Activated T-helper 2 cell treated with anti-CD3 and anti-CD28 coated beads, Interferon-gamma antibody, Interleukin-2, Interleukin-4, amounts not matched to agents 10 μg/mL and 5 μg/mL and 100 μg/mL, durations not matched to agents 14 hours and 24 hours and 36 hours (primary cell): Measurements from ENCODE around the gene PCCA. TPM values are rescaled to one million over a fixed set of nuclear protein-coding genes. Genes with fewer than 3 reads are reported as not detected.

ENCODE experiments used
- DNase-seq: peaks from one replicate; pipeline ENCODE4 v3.0.0; 2021; ENCODE audit warnings: low spot score
- H3K27ac Mint-ChIP-seq: one replicate; pipeline ENCODE4 v1.8.0; 2021; ENCODE audit warnings: mixed read lengths
- H3K27me3 Mint-ChIP-seq: one replicate; pipeline ENCODE4 v1.8.0; 2021; ENCODE audit warnings: low read depth, mixed read lengths
- H3K36me3 Mint-ChIP-seq: one replicate; pipeline ENCODE4 v1.8.0; 2021; ENCODE audit warnings: low read depth, mixed read lengths
- H3K4me1 Mint-ChIP-seq: one replicate; pipeline ENCODE4 v1.8.0; 2021; ENCODE audit warnings: low read depth, mixed read lengths
- H3K4me3 Mint-ChIP-seq: one replicate; pipeline ENCODE4 v1.8.0; 2021; ENCODE audit warnings: low read depth, mild to moderate bottlenecking, moderate library complexity, mixed read lengths
- H3K9me3 Mint-ChIP-seq: one replicate; pipeline ENCODE4 v1.8.0; 2021; ENCODE audit warnings: mixed read lengths
- intact Hi-C: fragments of 100-400 bp; cut with micrococcal nuclease; formaldehyde crosslinking; loops from one replicate; pipeline ENCODE4 v1.15.1; 2023
- total RNA-seq: library from RNA; stranded (reverse); gene quantifications from 2 replicates; pipeline ENCODE4 v1.2.3, GENCODE V29; 2022

Gene PCCA
- total RNA-seq, 1 donor from 2014 or later: 6.7 TPM

DNA sequence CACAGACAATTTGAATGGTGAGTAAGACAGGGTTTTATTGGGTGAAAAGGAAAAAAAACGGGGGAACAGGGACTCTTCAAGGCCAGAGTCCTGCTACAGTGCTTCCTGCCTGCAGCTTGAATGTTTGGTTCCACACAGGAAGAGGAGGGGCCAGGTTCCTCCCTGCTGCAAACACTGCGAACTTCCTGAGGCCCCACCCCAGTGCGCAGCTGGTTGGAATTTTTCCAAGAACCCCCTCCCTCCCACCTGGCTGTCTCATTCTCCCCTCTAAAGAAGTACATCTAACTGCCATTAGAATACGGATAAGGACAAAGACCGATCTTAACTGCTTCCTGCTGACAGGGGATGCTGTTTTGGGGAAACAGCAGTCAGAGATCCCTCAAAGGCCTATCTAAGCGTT lies 314.8 kb downstream of the PCCA start:
- intact Hi-C loops: no loop called here
- Mint-ChIP-seq H3K9me3 (peaks cover 48% of the 10 kb centered on the region), H3K4me3 (no peak overlapping the region), H3K4me1 (no peaks in the 10 kb centered on the region), H3K36me3 (peaks cover 34% of the 10 kb centered on the region), H3K27me3 (no peaks in the 10 kb centered on the region), H3K27ac (no peak overlapping the region)
- DNase-seq: no peak

DNA sequence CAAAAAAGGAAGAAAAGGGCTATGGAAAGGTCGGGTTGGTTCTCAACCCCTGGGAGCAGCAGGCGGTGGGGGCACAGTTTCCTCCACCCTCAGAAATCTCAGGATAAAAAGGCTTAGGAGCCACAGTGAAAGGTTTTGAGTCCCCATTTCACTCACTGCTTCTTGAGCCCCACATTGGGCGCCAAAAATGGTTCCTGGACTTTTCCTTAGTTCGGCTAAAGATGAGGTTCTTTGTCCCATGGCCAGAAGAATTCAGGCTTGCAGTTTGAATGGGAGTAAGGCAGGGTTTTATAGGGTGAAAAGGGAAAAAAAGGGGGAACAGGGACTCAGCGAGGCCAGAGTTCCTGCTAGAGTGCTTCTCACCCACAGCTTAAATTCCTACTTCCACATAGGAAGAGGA lies 320.2 kb downstream of the PCCA start:
- H3K27me3 Mint-ChIP-seq: no peaks in the 10 kb centered on the region
- intact Hi-C loops: no loop called here
- no peak overlapping the region for H3K4me3 Mint-ChIP-seq
- peaks cover 21% of the 10 kb centered on the region for H3K36me3 Mint-ChIP-seq
- H3K9me3 Mint-ChIP-seq: peaks cover 52% of the 10 kb centered on the region
- no peaks in the 10 kb centered on the region for H3K4me1 Mint-ChIP-seq
- no peak for DNase-seq
- H3K27ac Mint-ChIP-seq: no peak overlapping the region

DNA sequence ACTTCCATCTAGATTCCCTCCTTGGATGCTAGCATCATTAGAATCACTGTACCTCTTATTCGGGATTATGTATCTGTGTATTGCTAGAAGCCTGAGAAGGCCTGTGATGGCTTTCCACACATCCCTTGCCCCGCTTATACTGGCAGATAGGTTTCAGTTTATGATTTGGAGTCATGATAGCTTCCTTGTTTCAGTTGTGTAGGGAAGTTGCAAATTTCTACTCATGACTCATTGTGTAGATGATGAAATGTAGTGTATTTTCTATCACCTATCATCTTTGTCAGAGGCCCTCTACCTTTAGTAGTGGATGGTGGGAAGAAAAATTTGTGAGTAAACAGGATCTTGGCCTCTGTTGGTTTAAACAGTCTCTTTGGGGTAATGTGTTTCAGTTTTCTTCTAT lies 334.5 kb downstream of the PCCA start:
- no peak for DNase-seq
- Mint-ChIP-seq H3K4me3 (no peak overlapping the region), H3K4me1 (peaks cover 8% of the 10 kb centered on the region), H3K27ac (peak overlapping the region; percentile 58), H3K27me3 (no peaks in the 10 kb centered on the region), H3K9me3 (no peaks in the 10 kb centered on the region), H3K36me3 (peaks cover 10% of the 10 kb centered on the region)
- intact Hi-C loops: no loop called here

DNA sequence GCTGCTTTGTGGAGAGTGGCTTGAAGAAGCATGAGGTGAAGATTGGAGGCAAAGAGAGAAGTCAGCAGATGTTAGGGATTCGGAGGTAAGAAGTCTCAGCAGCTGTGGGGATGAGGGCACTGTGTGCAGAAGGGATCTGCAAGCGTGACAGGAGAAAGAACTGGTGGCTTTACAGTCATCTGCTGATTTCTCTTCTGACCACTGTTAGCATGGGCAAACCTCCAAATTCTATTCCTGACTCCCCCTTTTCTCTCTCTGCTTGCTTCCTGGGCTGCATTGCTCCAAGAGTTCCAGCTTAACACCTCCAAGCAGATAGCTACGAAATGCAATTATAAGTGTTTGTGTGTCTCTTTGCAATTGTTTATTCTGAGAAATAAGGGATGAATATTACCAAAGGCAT lies 340.1 kb downstream of the PCCA start:
- peaks cover 10% of the 10 kb centered on the region for H3K9me3 Mint-ChIP-seq
- intact Hi-C loops: no loop called here
- no peak overlapping the region for H3K4me3 Mint-ChIP-seq
- DNase-seq: no peak
- no peaks in the 10 kb centered on the region for H3K27me3 Mint-ChIP-seq
- H3K4me1 Mint-ChIP-seq: peaks cover 23% of the 10 kb centered on the region
- peaks cover 13% of the 10 kb centered on the region for H3K36me3 Mint-ChIP-seq
- H3K27ac Mint-ChIP-seq: no peak overlapping the region

DNA sequence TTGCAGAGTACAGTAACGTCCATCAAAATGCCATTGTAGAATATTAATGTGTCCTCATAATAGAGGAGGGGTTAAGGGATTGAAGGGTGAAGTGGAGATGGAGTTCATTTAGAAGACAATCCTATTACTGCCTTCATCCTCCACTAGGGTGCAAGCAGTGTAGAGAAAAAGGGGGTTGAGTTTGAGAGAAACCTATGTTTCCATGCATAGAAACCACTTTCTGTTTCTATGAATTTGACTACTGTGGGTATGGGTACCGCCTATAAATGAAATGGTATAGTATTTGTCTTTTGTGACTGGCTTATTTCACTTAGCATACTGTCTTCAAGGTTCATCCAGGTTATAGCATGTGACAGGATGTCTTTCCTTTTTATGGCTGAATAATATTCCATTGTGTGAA lies 343.7 kb downstream of the PCCA start:
- peaks cover 11% of the 10 kb centered on the region for H3K36me3 Mint-ChIP-seq
- H3K4me1 Mint-ChIP-seq: peaks cover 36% of the 10 kb centered on the region
- H3K27me3 Mint-ChIP-seq: no peaks in the 10 kb centered on the region
- H3K4me3 Mint-ChIP-seq: no peak overlapping the region
- intact Hi-C loops: loop anchor here (5.0 kb wide), 2 partner anchors 65 to 775 kb away; no protein-coding TSS in a partner anchor
- no peak overlapping the region for H3K27ac Mint-ChIP-seq
- peaks cover 10% of the 10 kb centered on the region for H3K9me3 Mint-ChIP-seq
- no peak for DNase-seq

DNA sequence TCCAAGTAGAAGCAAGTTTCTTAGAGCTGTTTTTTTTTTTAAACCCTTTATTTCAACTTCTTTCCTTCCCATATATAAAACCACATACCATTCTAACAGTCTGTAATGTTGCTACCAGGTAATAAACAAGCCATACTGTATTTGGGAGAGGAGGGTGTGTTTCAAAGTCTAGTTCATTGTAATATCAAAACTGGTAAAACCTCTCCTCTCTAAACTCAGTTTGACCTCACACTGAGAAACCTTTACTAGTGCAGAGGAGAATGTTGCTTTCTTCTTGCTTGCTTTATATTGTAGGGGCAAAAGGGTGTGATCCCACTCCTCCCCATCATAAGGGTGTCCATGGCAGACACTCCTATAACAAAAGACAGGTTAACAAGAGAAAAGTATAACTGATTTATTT lies 344.6 kb downstream of the PCCA start:
- Mint-ChIP-seq H3K27ac (peak overlapping the region; percentile 30), H3K4me3 (no peak overlapping the region), H3K4me1 (peaks cover 36% of the 10 kb centered on the region), H3K9me3 (peaks cover 10% of the 10 kb centered on the region), H3K36me3 (peaks cover 11% of the 10 kb centered on the region), H3K27me3 (no peaks in the 10 kb centered on the region)
- no peak for DNase-seq
- intact Hi-C loops: loop anchor here (5.0 kb wide), 2 partner anchors 66 to 776 kb away; no protein-coding TSS in a partner anchor

DNA sequence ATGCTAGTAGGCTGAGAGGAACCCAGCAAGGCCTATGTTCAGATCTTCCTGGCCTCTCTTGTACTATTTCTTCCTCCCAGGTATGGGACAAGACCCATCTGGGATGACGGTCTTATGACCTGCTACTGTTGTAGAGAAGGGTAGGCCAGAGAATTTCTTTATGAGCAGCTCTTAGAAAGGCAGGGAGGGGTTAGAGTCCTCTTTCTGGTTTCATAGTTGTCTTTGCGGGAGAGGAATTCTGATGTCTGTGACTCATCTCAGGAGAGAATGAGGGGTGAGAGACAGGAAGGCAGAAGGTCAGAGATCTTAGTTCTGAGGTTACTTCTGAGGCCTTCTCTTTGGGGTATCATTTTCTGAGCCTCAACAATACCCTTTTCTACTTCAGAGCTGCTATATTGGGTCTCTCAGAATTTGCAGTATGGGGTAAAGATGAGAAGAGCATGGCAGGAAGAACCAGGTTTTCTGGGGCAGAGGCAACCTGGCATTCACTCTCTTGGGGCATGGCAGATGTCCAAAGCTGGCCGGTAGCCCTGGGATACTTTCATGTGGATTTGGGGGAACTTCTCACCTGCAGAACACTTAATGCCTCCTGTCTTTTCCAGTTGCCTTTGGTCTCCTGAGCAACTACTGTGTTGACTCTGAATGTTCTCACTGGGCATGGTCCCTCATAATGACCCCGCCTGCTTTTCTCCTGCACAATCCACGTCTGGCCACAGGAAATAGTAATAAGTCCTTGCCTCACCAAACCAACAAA lies 345.3 kb downstream of the PCCA start:
- Mint-ChIP-seq H3K27me3 (no peaks in the 10 kb centered on the region), H3K36me3 (peaks cover 11% of the 10 kb centered on the region), H3K9me3 (peaks cover 10% of the 10 kb centered on the region), H3K4me3 (no peak overlapping the region), H3K27ac (peak overlapping the region; percentile 35), H3K4me1 (peaks cover 36% of the 10 kb centered on the region)
- intact Hi-C loops: loop anchor here (1.0 to 5.0 kb wide), 4 partner anchors 40 to 777 kb away; no protein-coding TSS in a partner anchor
- DNase-seq: no peak

DNA sequence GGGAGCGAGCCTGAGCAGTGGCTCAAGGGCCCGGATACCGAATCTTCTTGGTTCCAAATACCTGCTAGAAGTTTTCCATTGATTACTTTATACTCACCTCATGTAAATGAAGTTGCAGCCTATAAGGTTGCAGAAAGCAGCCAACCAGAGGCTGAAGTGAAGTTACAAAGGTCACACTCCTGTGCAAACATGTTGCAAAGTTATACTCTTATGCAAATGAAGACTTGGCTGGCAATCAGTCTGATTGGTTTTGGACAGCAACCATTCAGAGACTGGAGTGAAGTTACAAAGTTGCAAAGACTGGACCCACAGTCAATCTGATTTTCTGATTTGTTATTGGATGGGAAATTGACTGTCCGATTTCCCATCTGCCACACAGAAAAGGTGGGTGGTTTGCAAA lies 347.2 kb downstream of the PCCA start:
- no peak overlapping the region for H3K27ac Mint-ChIP-seq
- DNase-seq: no peak
- intact Hi-C loops: no loop called here
- peaks cover 10% of the 10 kb centered on the region for H3K9me3 Mint-ChIP-seq
- no peak overlapping the region for H3K4me3 Mint-ChIP-seq
- no peaks in the 10 kb centered on the region for H3K27me3 Mint-ChIP-seq
- H3K4me1 Mint-ChIP-seq: peaks cover 31% of the 10 kb centered on the region
- H3K36me3 Mint-ChIP-seq: peaks cover 11% of the 10 kb centered on the region

DNA sequence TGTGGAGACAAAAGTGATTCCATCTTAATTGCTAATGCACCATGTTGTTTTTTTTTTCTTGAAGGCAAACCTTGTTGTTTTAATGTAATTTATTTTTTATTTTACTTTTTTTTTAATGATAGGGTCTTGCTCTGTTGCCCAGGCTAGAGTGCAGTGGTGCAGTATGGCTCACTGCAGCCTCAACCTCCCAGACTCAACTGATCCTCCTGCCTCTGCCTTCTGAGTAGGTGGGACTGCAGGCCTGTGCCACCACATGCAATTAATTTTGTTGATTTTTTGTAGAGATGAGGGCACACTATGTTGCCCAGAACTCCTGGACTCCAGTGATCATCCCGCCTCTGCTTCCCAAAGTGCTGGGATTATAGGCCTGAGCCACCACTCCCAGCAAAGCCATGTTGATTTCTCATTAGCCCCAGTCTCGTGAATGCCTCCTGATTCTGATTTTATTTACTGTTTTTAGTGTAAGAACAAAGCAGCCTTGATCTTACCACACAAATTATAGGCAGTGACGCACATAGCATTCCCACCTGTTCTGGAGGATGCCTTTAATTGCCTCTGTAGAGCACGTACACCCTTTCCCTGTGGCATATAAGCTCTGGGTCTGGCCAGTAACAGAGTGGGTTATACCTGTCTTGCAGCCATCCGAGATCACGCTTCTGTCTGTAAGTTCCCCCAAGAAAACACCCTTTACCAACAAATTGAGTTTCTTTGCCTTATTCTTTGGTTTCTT lies 349.3 kb downstream of the PCCA start:
- Mint-ChIP-seq H3K4me3 (no peak overlapping the region), H3K36me3 (peaks cover 2% of the 10 kb centered on the region), H3K27ac (no peak overlapping the region), H3K27me3 (no peaks in the 10 kb centered on the region), H3K4me1 (peaks cover 26% of the 10 kb centered on the region), H3K9me3 (no peaks in the 10 kb centered on the region)
- intact Hi-C loops: no loop called here
- DNase-seq: no peak

DNA sequence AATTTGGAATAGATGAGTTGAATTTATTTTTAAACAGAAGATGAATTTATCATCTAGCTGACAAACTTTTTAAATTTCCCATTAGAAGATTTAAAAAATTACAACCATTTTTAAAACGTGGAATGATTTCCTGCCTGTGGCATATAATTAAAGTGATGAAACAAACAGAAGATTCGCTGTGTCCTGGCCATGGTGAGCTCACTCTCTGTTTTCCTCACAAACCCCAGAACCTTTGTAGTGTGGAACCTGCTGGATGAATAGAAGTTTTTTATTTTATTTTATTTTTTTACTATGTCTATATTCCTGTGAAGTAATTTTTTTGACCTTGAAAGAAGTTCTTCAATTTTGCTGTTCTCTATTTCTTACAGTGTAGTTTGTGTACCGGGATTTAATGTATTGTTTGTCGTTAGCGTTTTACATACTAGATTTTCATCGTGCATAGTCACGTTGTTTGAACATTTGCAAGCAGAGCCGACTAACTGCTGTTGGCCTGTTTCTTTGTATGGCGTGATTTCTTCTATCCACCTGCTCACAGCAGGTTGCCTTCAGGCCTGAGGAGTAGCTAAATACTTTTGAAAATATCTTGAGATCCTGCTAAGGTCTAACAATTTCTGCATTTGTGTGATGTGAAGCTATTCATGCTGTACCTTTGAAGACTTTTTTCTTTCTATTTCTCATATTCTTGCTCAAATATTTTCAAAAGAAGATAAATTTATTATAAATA lies 350.5 kb downstream of the PCCA start:
- no peak for DNase-seq
- Mint-ChIP-seq H3K4me1 (peaks cover 16% of the 10 kb centered on the region), H3K27me3 (no peaks in the 10 kb centered on the region), H3K36me3 (no peaks in the 10 kb centered on the region), H3K9me3 (no peaks in the 10 kb centered on the region), H3K4me3 (no peak overlapping the region), H3K27ac (no peak overlapping the region)
- intact Hi-C loops: no loop called here

DNA sequence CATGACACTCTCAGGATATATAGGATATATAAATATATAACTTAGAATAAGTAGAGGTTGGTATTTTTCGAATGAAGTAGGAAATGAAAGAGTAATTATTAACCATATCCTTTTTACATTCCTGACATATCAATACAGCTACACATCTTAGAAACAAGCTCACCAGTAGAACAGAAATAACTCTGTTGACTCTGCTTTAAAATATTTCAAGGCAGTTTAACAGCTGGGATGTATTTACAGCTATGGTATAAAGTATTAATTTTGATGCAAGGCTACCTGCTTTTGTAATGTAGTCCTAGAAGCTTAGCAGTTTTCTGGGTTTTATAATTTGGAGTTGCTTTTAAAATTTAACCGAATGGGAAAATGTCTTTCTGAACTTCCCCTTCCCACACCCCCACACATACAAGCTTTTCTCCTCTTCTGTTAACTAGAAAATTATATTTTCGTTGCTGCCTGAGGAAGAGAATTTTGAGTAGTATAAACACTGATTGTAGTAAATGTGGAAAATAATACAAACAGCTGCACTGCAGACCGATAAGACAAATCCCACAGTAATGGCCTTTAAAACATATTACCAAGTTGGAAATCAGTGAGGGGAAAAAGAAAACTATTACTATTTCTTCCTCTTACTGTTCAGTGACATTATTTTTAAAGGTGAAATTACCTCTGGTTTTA lies 352.0 kb downstream of the PCCA start:
- H3K36me3 Mint-ChIP-seq: no peaks in the 10 kb centered on the region
- H3K4me1 Mint-ChIP-seq: peaks cover 8% of the 10 kb centered on the region
- no peak overlapping the region for H3K27ac Mint-ChIP-seq
- intact Hi-C loops: no loop called here
- H3K9me3 Mint-ChIP-seq: no peaks in the 10 kb centered on the region
- no peak for DNase-seq
- no peaks in the 10 kb centered on the region for H3K27me3 Mint-ChIP-seq
- no peak overlapping the region for H3K4me3 Mint-ChIP-seq

DNA sequence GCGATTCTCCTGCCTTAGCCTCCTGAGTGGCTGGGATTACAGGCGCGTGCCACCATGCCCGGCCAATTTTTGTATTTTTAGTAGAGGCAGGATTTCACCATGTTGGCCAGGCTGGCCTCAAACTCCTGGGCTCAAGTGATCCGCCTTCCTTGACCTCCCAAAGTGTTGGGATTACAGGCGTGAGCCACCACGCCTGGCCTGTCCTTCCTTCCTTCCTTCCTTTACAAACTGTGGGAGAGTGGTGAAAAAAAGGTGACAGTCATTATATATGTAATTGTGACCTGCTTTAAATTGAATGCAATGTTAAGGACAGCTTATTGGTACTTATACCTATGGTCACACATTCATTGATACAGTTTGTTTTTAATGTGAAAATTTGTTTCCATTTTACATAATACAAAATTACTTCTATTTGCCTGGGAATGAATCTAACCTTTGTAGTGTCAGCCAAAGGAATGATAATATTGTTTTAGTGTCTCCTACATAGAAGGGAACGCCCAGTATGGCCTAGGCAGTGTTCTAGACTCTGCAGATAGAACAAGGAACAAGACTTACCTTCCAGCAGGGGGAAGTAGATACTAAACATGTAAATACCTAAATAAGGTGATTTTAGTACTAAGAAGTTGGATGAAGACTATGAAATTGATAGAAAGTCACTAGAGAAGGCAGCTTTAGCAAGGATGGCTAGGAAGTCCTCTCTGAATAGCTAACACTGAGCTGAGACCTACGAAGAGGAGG lies 353.4 kb downstream of the PCCA start:
- H3K4me3 Mint-ChIP-seq: no peak overlapping the region
- no peaks in the 10 kb centered on the region for H3K36me3 Mint-ChIP-seq
- H3K9me3 Mint-ChIP-seq: no peaks in the 10 kb centered on the region
- H3K4me1 Mint-ChIP-seq: peaks cover 8% of the 10 kb centered on the region
- DNase-seq: no peak
- H3K27me3 Mint-ChIP-seq: peaks cover 2% of the 10 kb centered on the region
- H3K27ac Mint-ChIP-seq: no peak overlapping the region
- intact Hi-C loops: no loop called here
